Neuronal stem cell (in vitro differentiated cells): ENCODE results near the gene OTOP3.
"Not testable (repeated sequence)": the region's sequence is repeated elsewhere in the genome, so short reads cannot be mapped to it uniquely, and the experiment has no call there.

Experiments
- DNase-seq: peaks from one replicate; pipeline ENCODE4 v3.0.0-alpha.2; 2013; ENCODE audit warnings: low spot score
- H2AFZ ChIP-seq: one replicate; pipeline ENCODE4 v1.6.1; 2013; ENCODE audit warnings: mild to moderate bottlenecking, low read length, inconsistent platforms
- H2AK5ac ChIP-seq: 2 replicates; pipeline ENCODE4 v1.6.1; 2013; ENCODE audit warnings: low read depth, mild to moderate bottlenecking, inconsistent platforms, low read length, moderate library complexity, mixed read lengths
- H2BK120ac ChIP-seq: 2 replicates; pipeline ENCODE4 v1.6.1; 2013; ENCODE audit warnings: low read depth, mild to moderate bottlenecking, inconsistent platforms, low read length, moderate library complexity, mixed read lengths
- H2BK12ac ChIP-seq: one replicate; pipeline ENCODE4 v1.6.1; 2013; ENCODE audit warnings: low read length, inconsistent platforms
- H2BK15ac ChIP-seq: 2 replicates; pipeline ENCODE4 v1.6.1; 2013; ENCODE audit warnings: mild to moderate bottlenecking, low read length, inconsistent platforms, mixed read lengths
- H2BK5ac ChIP-seq: one replicate; pipeline ENCODE4 v1.6.1; 2013; ENCODE audit warnings: inconsistent platforms, mild to moderate bottlenecking, low read length, moderate library complexity
- H3K14ac ChIP-seq: one replicate; pipeline ENCODE4 v1.6.1; 2013; ENCODE audit warnings: low read length, inconsistent platforms
- H3K18ac ChIP-seq: 2 replicates; pipeline ENCODE4 v1.6.1; 2013; ENCODE audit warnings: low read length, inconsistent platforms
- H3K23ac ChIP-seq: 2 replicates; pipeline ENCODE4 v1.6.1; 2013; ENCODE audit warnings: low read depth, mild to moderate bottlenecking, mixed read lengths, low read length, inconsistent platforms; ENCODE audit not compliant: poor library complexity
- H3K27ac ChIP-seq: replicated peaks from 3 replicates; pipeline ENCODE4 v1.5.1; 2013; ENCODE audit warnings: low read length, inconsistent platforms
- H3K27me3 ChIP-seq, 3 experiments: 2 replicates each; pipeline ENCODE4 v1.6.1; 2013; ENCODE audit warnings: low read length in 3 of 3, mild to moderate bottlenecking in 2 of 3, inconsistent platforms in 1 of 3, low read depth in 1 of 3, mixed read lengths in 1 of 3, moderate library complexity in 1 of 3; ENCODE audit not compliant: control insufficient read depth in 3 of 3, insufficient read depth in 3 of 3
- H3K36me3 ChIP-seq, 2 donors: replicated peaks in 1 of 2; 2 replicates each; pipeline ENCODE4 v1.6.1; 2013; ENCODE audit warnings: low read length in 2 of 2; ENCODE audit not compliant: control insufficient read depth in 2 of 2, insufficient read depth in 2 of 2
- H3K4ac ChIP-seq: 2 replicates; pipeline ENCODE4 v1.6.1; 2013; ENCODE audit warnings: inconsistent platforms, mild to moderate bottlenecking, low read length, moderate library complexity
- H3K4me1 ChIP-seq, 2 donors: 1 replicate in 1 of 2; 2 replicates in 1 of 2; pipeline ENCODE4 v1.6.1; 2013; ENCODE audit warnings: low read length in 2 of 2, low read depth in 1 of 2; ENCODE audit not compliant: control insufficient read depth in 2 of 2, insufficient read depth in 1 of 2
- H3K4me2 ChIP-seq: one replicate; pipeline ENCODE4 v1.6.1; 2013; ENCODE audit warnings: mild to moderate bottlenecking, low read length, inconsistent platforms; ENCODE audit not compliant: insufficient read depth, poor library complexity, severe bottlenecking
- H3K4me3 ChIP-seq, 2 donors: 2 replicates each; pipeline ENCODE4 v1.5.1; 2013; ENCODE audit warnings: low read length in 2 of 2, mild to moderate bottlenecking in 2 of 2, inconsistent platforms in 1 of 2, moderate library complexity in 1 of 2
- H3K79me1 ChIP-seq: one replicate; pipeline ENCODE4 v1.6.1; 2013; ENCODE audit warnings: low read depth, mild to moderate bottlenecking, inconsistent platforms, low read length, moderate library complexity
- H3K9ac ChIP-seq: one replicate; pipeline ENCODE4 v1.6.1; 2013; ENCODE audit warnings: mild to moderate bottlenecking, low read depth, low read length, inconsistent platforms; ENCODE audit not compliant: poor library complexity
- H3K9me3 ChIP-seq, 2 donors: replicated peaks in 1 of 2; 2 replicates each; pipeline versions ENCODE3 to v1.6.1; 2013; ENCODE audit warnings: low read length in 2 of 2, mild to moderate bottlenecking in 2 of 2, inconsistent platforms in 1 of 2, low read depth in 1 of 2, mixed read lengths in 1 of 2, moderate library complexity in 1 of 2; ENCODE audit not compliant: control insufficient read depth in 2 of 2, insufficient read depth in 1 of 2
- H4K8ac ChIP-seq: one replicate; pipeline ENCODE4 v1.6.1; 2013; ENCODE audit warnings: low read depth, mild to moderate bottlenecking, inconsistent platforms, low read length, moderate library complexity
- H4K91ac ChIP-seq: one replicate; pipeline ENCODE4 v1.6.1; 2013; ENCODE audit warnings: low read length, low read depth, mild to moderate bottlenecking, inconsistent platforms; ENCODE audit not compliant: poor library complexity
- WGBS, 2 donors: extraction: QIAGEN DNeasy Blood & Tissue Kit; methylation state at CpG; one replicate each; pipeline ENCODE4 v1.1.7; 2013; ENCODE audit warnings: missing lambda C conversion rate in 2 of 2, mixed read lengths in 1 of 2; ENCODE audit not compliant: insufficient read length in 2 of 2, insufficient replicate concordance in 1 of 2; ENCODE audit errors: extremely low coverage in 2 of 2; 5-methylcytosine and 5-hydroxymethylcytosine counted together

The OTOP3 gene

GRCh38 chr17:74968361-74968780 is 32.7 kb downstream of the OTOP3 start:
- H4K8ac ChIP-seq, result no peak overlapping the region
- H3K4me1 ChIP-seq, result peaks cover 5 to 6% of the 10 kb centered on the region in 2 donors
- H3K14ac ChIP-seq, result no peak overlapping the region
- no peak overlapping the region for H3K27ac ChIP-seq
- H3K9me3 ChIP-seq, result no peaks in the 10 kb centered on the region
- peak overlapping the region; percentile 53 for H2BK5ac ChIP-seq
- peaks cover 2 to 56% (median 28%) of the 10 kb centered on the region in 3 experiments for H3K27me3 ChIP-seq
- H3K79me1 ChIP-seq, result peaks cover 2% of the 10 kb centered on the region
- H2AK5ac ChIP-seq, result peak overlapping the region; percentile 75
- H3K4ac ChIP-seq, result no peak overlapping the region
- WGBS, 2 donors, result no CpG with 5 or more reads among the region's 5 CpGs
- no peak overlapping the region for H2BK15ac ChIP-seq
- no peak overlapping the region for H2BK12ac ChIP-seq
- no peaks in the 10 kb centered on the region for H3K36me3 ChIP-seq
- H4K91ac ChIP-seq, result no peak overlapping the region
- DNase-seq, result no peak
- H3K18ac ChIP-seq, result no peak overlapping the region
- no peak overlapping the region for H2BK120ac ChIP-seq
- H3K23ac ChIP-seq, result no peak overlapping the region
- H3K4me3 ChIP-seq, result no peak overlapping the region
- no peak overlapping the region for H2AFZ ChIP-seq
- no peak overlapping the region for H3K4me2 ChIP-seq
- H3K9ac ChIP-seq, result no peak overlapping the region

- H4K91ac ChIP-seq, H3K36me3 ChIP-seq, H3K4me3 ChIP-seq, H3K79me1 ChIP-seq, H2AFZ ChIP-seq, H2BK5ac ChIP-seq, H3K4me2 ChIP-seq, H2BK12ac ChIP-seq, H3K4me1 ChIP-seq, DNase-seq, H3K23ac ChIP-seq, H3K27ac ChIP-seq, H3K9ac ChIP-seq, H2BK15ac ChIP-seq, H2AK5ac ChIP-seq, H3K9me3 ChIP-seq, H4K8ac ChIP-seq, H3K14ac ChIP-seq, H3K18ac ChIP-seq, H3K4ac ChIP-seq, H2BK120ac ChIP-seq: not testable (repeated sequence)
- no CpG with 5 or more reads among the region's 5 CpGs for WGBS, 2 donors
- peaks cover 2 to 53% (median 36%) of the 10 kb centered on the region in 3 experiments for H3K27me3 ChIP-seq
Measured at GRCh38 chr17:74969501-74969900, 33.8 kb downstream of the OTOP3 start.

- H3K18ac ChIP-seq, result no peak overlapping the region
- no peak overlapping the region for H3K27ac ChIP-seq
- H2BK15ac ChIP-seq, result no peak overlapping the region
- H3K27me3 ChIP-seq, result peaks cover 2 to 53% (median 43%) of the 10 kb centered on the region in 3 experiments
- H3K4me1 ChIP-seq, result peaks cover 5 to 6% of the 10 kb centered on the region in 2 donors
- H3K4ac ChIP-seq, result no peak overlapping the region
- no peak overlapping the region for H4K91ac ChIP-seq
- H3K4me2 ChIP-seq, result no peak overlapping the region
- no peak overlapping the region for H3K9ac ChIP-seq
- no peak overlapping the region for H2AK5ac ChIP-seq
- H3K36me3 ChIP-seq, result no peaks in the 10 kb centered on the region
- no peak overlapping the region for H4K8ac ChIP-seq
- H3K4me3 ChIP-seq, result no peak overlapping the region
- peak overlapping the region; percentile 44 for H2BK5ac ChIP-seq
- H2AFZ ChIP-seq, result no peak overlapping the region
- no peak overlapping the region for H2BK120ac ChIP-seq
- WGBS, 2 donors, result no CpG with 5 or more reads among the region's 3 CpGs
- no peaks in the 10 kb centered on the region for H3K9me3 ChIP-seq
- H3K23ac ChIP-seq, result no peak overlapping the region
- H2BK12ac ChIP-seq, result no peak overlapping the region
- no peak for DNase-seq
- peaks cover 2% of the 10 kb centered on the region for H3K79me1 ChIP-seq
- no peak overlapping the region for H3K14ac ChIP-seq
Measured at GRCh38 chr17:74970395-74970794, 34.7 kb downstream of the OTOP3 start.

GRCh38 chr17:74971069-74971841 is 35.6 kb downstream of the OTOP3 start:
- H3K27me3 ChIP-seq, result peaks cover 2 to 57% (median 45%) of the 10 kb centered on the region in 3 experiments
- H2BK12ac ChIP-seq, result no peak overlapping the region
- peak overlapping the region; percentile 44 to 90 for H3K4me3 ChIP-seq
- H3K79me1 ChIP-seq, result peaks cover 2% of the 10 kb centered on the region
- H2AFZ ChIP-seq, result peak overlapping the region; percentile 91
- H4K91ac ChIP-seq, result no peak overlapping the region
- peak overlapping the region; percentile 44 for H2BK5ac ChIP-seq
- no peak for DNase-seq
- no CpG with 5 or more reads among the region's 8 CpGs for WGBS, 2 donors
- H3K36me3 ChIP-seq, result no peaks in the 10 kb centered on the region
- H3K23ac ChIP-seq, result peak overlapping the region; percentile 6
- peak overlapping the region; percentile 1 for H2BK15ac ChIP-seq
- H3K18ac ChIP-seq, result peak overlapping the region; percentile 89
- H3K4me1 ChIP-seq, result peaks cover 5 to 6% of the 10 kb centered on the region in 2 donors
- no peak overlapping the region for H4K8ac ChIP-seq
- peak overlapping the region; percentile 40 for H3K14ac ChIP-seq
- no peak overlapping the region for H3K4ac ChIP-seq
- no peaks in the 10 kb centered on the region for H3K9me3 ChIP-seq
- peak overlapping the region; percentile 84 for H3K9ac ChIP-seq
- no peak overlapping the region for H2BK120ac ChIP-seq
- peak overlapping the region; percentile 61 for H2AK5ac ChIP-seq
- H3K4me2 ChIP-seq, result peak overlapping the region; percentile 100
- H3K27ac ChIP-seq, result no peak overlapping the region
